Measurements from ENCODE around the gene MOB3C. TPM values are rescaled to one million over a fixed set of nuclear protein-coding genes. Genes with fewer than 3 reads are reported as not detected.

MOB3C gene
- total RNA-seq, 1 donor from 2014 or later = 33.9 TPM

DNA sequence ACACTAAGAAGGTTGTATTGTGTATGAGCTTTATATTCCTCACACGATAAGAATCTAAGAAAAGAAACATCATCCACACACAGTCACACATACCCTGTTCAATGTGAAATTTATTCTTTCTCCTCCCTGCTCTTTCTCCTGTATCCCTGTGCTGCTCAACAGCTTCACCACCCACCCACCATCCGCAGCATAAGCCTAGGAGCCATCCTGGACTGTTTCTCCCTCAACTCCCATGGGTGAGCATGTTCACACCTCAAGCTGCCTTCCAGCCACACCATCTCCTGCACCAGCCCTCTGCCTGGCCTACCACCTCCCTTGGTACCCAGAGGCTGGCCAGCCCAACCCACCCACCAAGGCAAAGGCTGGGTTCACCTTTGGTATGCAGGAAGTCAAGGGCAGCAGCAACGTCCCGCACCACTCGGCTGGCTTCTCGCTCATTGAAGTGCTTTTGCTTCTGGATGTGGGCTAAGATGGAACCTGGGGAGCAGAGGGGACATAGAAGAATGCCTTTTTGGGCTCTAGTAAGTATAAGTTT lies 44.9 kb downstream of the MOB3C start:
- H3K4me3 ChIP-seq = no peak overlapping the region
- no peak overlapping the region for H3K27ac ChIP-seq
- H3K4me1 ChIP-seq = no peaks in the 10 kb centered on the region
- no peaks in the 10 kb centered on the region for H3K9me3 ChIP-seq
- TF ChIP-seq CTCF (IDR thresholded peaks at IDR 0.05) (no peak), POLR2A (IDR thresholded peaks at IDR 0.05) (no peak), POLR2AphosphoS5 (IDR thresholded peaks at IDR 0.05; ENCODE audit: insufficient read depth in 1 of 2, low read depth in 1 of 2) (no peak)
- peaks cover 0 to 23% of the 10 kb centered on the region in 2 donors for H3K36me3 ChIP-seq
- intact Hi-C loops (cut with DNase I) = no loop called here
- no peaks in the 10 kb centered on the region for H3K27me3 ChIP-seq
- DNase-seq (ENCODE audit: extremely low spot score in 2 of 2) = no peak

DNA sequence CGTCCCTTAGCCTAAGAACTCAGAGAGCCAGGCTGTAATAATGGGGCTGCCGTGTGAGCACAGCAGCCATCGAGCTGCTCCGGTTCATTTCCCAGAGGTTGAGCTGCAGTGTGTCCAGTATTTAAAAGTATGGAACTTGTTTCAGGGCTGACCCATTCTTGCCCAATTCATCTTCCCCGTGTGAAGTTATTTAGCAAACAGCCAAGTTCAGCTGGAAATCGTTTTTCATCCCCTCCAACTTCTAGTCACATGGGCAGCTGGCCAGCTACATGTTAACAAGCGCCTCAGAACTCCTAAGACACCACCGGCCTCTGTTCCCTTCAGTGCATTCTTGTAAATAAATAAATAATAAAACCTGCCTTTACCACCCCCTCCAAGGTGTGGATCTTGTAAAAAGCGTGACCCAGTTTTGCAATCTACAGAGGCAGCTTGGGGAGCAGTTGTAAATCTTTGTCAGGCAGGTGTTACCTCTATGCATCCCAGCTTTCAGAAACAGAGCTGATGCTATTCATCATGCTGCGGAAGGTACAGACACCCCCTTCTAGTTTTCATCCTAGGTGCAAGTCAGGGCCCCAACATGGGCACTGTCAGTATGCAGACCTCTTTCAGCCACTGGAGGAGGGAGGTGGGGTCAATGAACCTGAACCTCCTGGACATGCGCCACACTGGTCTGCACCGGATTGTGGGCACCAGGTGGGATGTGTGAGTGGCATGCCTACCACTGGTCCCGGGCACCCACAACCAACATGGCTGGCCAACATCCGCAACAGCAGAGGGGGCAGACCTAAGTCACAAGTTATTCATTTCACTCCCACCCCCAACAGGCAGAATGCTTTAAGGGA lies 46.5 kb downstream of the MOB3C start:
- no peak for DNase-seq (ENCODE audit: extremely low spot score in 2 of 2)
- Histone ChIP-seq H3K4me1 (no peaks in the 10 kb centered on the region), H3K9me3 (no peaks in the 10 kb centered on the region), H3K27ac (no peak overlapping the region), H3K27me3 (no peaks in the 10 kb centered on the region), H3K36me3 (peaks cover 0 to 19% of the 10 kb centered on the region in 2 donors), H3K4me3 (no peak overlapping the region)
- no peak for TF ChIP-seq CTCF (IDR thresholded peaks at IDR 0.05)
- TF ChIP-seq POLR2A (IDR thresholded peaks at IDR 0.05) = no peak
- intact Hi-C loops (cut with DNase I) = no loop called here

- H3K27me3 ChIP-seq = no peaks in the 10 kb centered on the region
- no peak overlapping the region for H3K27ac ChIP-seq
- no peak for DNase-seq (ENCODE audit: extremely low spot score in 2 of 2)
- H3K4me3 ChIP-seq = no peak overlapping the region
- H3K36me3 ChIP-seq = peaks cover 0 to 27% of the 10 kb centered on the region in 2 donors
- TF ChIP-seq POLR2AphosphoS5 (IDR thresholded peaks at IDR 0.05; ENCODE audit: insufficient read depth in 1 of 2, low read depth in 1 of 2) = no peak
- no peak for TF ChIP-seq CTCF (IDR thresholded peaks at IDR 0.05)
- TF ChIP-seq POLR2A (IDR thresholded peaks at IDR 0.05) = no peak
- H3K9me3 ChIP-seq = no peaks in the 10 kb centered on the region
- no peaks in the 10 kb centered on the region for H3K4me1 ChIP-seq
- intact Hi-C loops (cut with DNase I) = no loop called here
These were observed 47.5 kb downstream of the MOB3C start for GRCh38 chr1:46569116-46569515.

GRCh38 chr1:46568461-46568891 lies 48.1 kb downstream of the MOB3C start:
- no peak overlapping the region for H3K4me3 ChIP-seq
- no peaks in the 10 kb centered on the region for H3K27me3 ChIP-seq
- no peak for DNase-seq (ENCODE audit: extremely low spot score in 2 of 2)
- H3K4me1 ChIP-seq = no peaks in the 10 kb centered on the region
- H3K27ac ChIP-seq = no peak overlapping the region
- TF ChIP-seq POLR2A (IDR thresholded peaks at IDR 0.05) (no peak), CTCF (IDR thresholded peaks at IDR 0.05) (no peak), POLR2AphosphoS5 (IDR thresholded peaks at IDR 0.05; ENCODE audit: insufficient read depth in 1 of 2, low read depth in 1 of 2) (no peak)
- no peaks in the 10 kb centered on the region for H3K9me3 ChIP-seq
- intact Hi-C loops (cut with DNase I) = no loop called here
- H3K36me3 ChIP-seq = peaks cover 0 to 27% of the 10 kb centered on the region in 2 donors

GRCh38 chr1:46563341-46563740 lies 53.3 kb downstream of the MOB3C start:
- Histone ChIP-seq H3K27me3 (no peaks in the 10 kb centered on the region), H3K4me3 (no peak overlapping the region), H3K27ac (no peak overlapping the region), H3K9me3 (no peaks in the 10 kb centered on the region), H3K4me1 (no peaks in the 10 kb centered on the region), H3K36me3 (peaks cover 0 to 67% of the 10 kb centered on the region in 2 donors)
- no peak for TF ChIP-seq CTCF (IDR thresholded peaks at IDR 0.05)
- no peak for TF ChIP-seq POLR2AphosphoS5 (IDR thresholded peaks at IDR 0.05; ENCODE audit: insufficient read depth in 1 of 2, low read depth in 1 of 2)
- TF ChIP-seq POLR2A (IDR thresholded peaks at IDR 0.05) = no peak
- no peak for DNase-seq (ENCODE audit: extremely low spot score in 2 of 2)
- intact Hi-C loops (cut with DNase I) = no loop called here

Data from vagina (tissue), 2 donors.